ENCODE measurements around the gene SCFD1. TPM values are rescaled to one million over a fixed set of nuclear protein-coding genes. Genes with fewer than 3 reads are reported as not detected.
"Not testable (repeated sequence)": the region's sequence is repeated elsewhere in the genome, so short reads cannot be mapped to it uniquely, and the experiment has no call there.

Gene SCFD1
- total and polyA plus RNA-seq, 4 donors, result 78.3 to 190 (median 98.7) TPM

DNA sequence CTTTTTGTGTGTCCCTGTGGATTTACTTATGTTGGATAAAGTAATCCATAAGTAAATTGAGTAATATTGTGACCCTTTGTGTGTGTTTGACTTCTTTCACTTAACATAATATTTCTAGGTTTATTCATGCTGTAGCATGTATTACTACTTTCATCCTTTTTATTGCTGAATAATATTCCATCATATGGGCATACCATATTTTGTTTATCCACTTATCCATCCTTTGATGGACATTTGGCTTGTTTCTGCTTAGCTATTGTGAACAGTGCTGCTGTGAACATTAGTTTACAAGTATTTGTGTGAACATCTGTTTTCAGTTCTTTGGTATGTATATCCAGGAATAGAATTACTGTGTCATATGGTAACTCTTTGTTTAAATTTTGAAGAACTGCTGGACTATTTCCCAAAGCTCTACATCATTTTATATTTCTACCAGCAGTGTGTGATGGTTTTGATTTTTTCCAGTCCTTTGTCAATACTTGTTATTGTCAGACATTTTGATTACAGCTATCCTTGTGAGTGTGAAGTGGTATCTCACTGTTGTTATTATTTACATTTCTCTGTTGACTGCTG lies 38.0 kb upstream of the SCFD1 start:
- Histone ChIP-seq H3K4me1 (ENCODE audit: control insufficient read depth, insufficient read depth, low read length) (no peaks in the 10 kb centered on the region), H3K27ac (ENCODE audit: low read depth, low read length) (no peak overlapping the region), H3K27me3 (ENCODE audit: control insufficient read depth, insufficient read depth, low read length) (no peaks in the 10 kb centered on the region), H3K9me3 (ENCODE audit: control insufficient read depth, insufficient read depth, low read length) (peaks cover 1% of the 10 kb centered on the region), H3K36me3 (ENCODE audit: control insufficient read depth, insufficient read depth, low read length) (no peaks in the 10 kb centered on the region), H3K4me3 (ENCODE audit: low read depth, low read length) (no peak overlapping the region)
- DNase-seq (ENCODE audit: low read depth in 4 of 6, low spot score in 6 of 6), result no peak

DNA sequence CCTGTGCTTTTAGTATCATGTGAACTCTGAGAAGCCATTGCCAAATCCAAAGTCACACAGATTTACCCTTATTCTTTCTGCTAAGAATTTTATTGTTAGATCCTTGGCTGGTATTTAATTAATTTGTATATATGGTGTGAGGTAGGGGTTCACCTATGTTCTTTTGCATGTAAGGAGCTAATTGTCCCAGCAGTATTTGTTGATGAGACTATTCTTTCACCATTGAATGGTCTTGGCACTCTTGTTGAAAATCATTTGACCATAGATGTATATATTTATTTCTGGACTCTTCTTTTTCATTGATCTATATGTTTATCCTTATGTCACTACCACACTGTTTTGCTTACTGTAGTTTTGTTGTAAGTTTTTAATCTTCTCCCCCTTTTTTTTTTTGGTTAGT lies 36.9 kb upstream of the SCFD1 start:
- no peaks in the 10 kb centered on the region for H3K36me3 ChIP-seq (ENCODE audit: control insufficient read depth, insufficient read depth, low read length)
- H3K27me3 ChIP-seq (ENCODE audit: control insufficient read depth, insufficient read depth, low read length), result no peaks in the 10 kb centered on the region
- DNase-seq (ENCODE audit: low read depth in 4 of 6, low spot score in 6 of 6), result no peak
- no peak overlapping the region for H3K4me3 ChIP-seq (ENCODE audit: low read depth, low read length)
- no peak overlapping the region for H3K27ac ChIP-seq (ENCODE audit: low read depth, low read length)
- H3K9me3 ChIP-seq (ENCODE audit: control insufficient read depth, insufficient read depth, low read length), result peaks cover 1% of the 10 kb centered on the region
- no peaks in the 10 kb centered on the region for H3K4me1 ChIP-seq (ENCODE audit: control insufficient read depth, insufficient read depth, low read length)

DNA sequence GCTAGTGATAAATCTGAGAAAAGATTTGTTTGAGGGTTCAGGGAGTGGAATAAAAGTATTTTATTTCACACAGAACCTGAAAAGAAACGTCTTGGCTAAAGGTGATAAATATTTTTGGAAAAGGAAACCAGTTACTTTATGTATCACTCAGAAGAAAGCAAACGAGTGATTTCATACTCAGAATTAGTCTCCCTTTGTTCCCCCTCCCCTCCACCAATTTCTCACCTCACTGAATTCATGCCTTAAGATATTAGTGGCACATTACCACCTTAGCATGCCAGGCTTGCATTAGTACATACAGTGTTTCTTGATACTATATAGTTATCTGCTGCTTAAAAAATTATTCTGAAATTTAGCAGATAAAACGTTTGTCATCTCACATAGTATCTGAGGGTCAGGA lies 35.0 kb upstream of the SCFD1 start:
- WGBS (ENCODE audit: insufficient coverage), result 100% methylated on average over 1 of the region's 3 CpGs
- Histone ChIP-seq H3K9me3 (ENCODE audit: control insufficient read depth, insufficient read depth, low read length) (peaks cover 1% of the 10 kb centered on the region), H3K27me3 (ENCODE audit: control insufficient read depth, insufficient read depth, low read length) (no peaks in the 10 kb centered on the region), H3K27ac (ENCODE audit: low read depth, low read length) (no peak overlapping the region), H3K36me3 (ENCODE audit: control insufficient read depth, insufficient read depth, low read length) (no peaks in the 10 kb centered on the region), H3K4me3 (ENCODE audit: low read depth, low read length) (no peak overlapping the region), H3K4me1 (ENCODE audit: control insufficient read depth, insufficient read depth, low read length) (no peaks in the 10 kb centered on the region)
- DNase-seq (ENCODE audit: low read depth in 4 of 6, low spot score in 6 of 6), result no peak

- Histone ChIP-seq H3K27me3 (ENCODE audit: control insufficient read depth, insufficient read depth, low read length) (no peaks in the 10 kb centered on the region), H3K9me3 (ENCODE audit: control insufficient read depth, insufficient read depth, low read length) (peaks cover 1% of the 10 kb centered on the region), H3K4me1 (ENCODE audit: control insufficient read depth, insufficient read depth, low read length) (no peaks in the 10 kb centered on the region), H3K4me3 (ENCODE audit: low read depth, low read length) (no peak overlapping the region), H3K27ac (ENCODE audit: low read depth, low read length) (no peak overlapping the region), H3K36me3 (ENCODE audit: control insufficient read depth, insufficient read depth, low read length) (no peaks in the 10 kb centered on the region)
- DNase-seq (ENCODE audit: low read depth in 4 of 6, low spot score in 6 of 6), result no peak
Measured at GRCh38 chr14:30588873-30589272, 33.2 kb upstream of the SCFD1 start.

GRCh38 chr14:30596935-30597334 lies 25.2 kb upstream of the SCFD1 start:
- Histone ChIP-seq H3K4me1 (ENCODE audit: control insufficient read depth, insufficient read depth, low read length) (no peaks in the 10 kb centered on the region), H3K27me3 (ENCODE audit: control insufficient read depth, insufficient read depth, low read length) (no peaks in the 10 kb centered on the region), H3K9me3 (ENCODE audit: control insufficient read depth, insufficient read depth, low read length) (no peaks in the 10 kb centered on the region), H3K36me3 (ENCODE audit: control insufficient read depth, insufficient read depth, low read length) (peaks cover 5% of the 10 kb centered on the region), H3K4me3 (ENCODE audit: low read depth, low read length) (no peak overlapping the region), H3K27ac (ENCODE audit: low read depth, low read length) (no peak overlapping the region)
- no CpG with 5 or more reads among the region's 1 CpG for WGBS (ENCODE audit: insufficient coverage)
- DNase-seq (ENCODE audit: low read depth in 4 of 6, low spot score in 6 of 6), result no peak

DNA sequence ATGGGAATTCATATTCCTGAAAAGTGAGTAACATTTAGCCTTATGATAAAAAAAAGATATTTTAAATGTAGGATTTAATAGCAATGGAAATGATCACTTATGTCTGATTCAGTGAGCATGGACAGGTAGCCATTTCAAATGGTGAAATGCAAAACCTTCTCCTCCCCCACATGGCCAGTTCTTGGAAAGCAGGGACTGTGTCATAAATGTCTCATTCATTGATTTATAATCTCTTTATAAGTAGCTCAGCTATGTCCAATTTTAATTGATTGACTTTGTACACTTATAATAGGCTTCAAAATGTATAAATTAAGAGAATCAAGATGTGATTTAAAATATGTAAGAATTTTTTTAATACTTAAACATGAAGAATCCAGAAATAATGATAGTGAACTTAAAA lies 24.6 kb upstream of the SCFD1 start:
- peaks cover 6% of the 10 kb centered on the region for H3K36me3 ChIP-seq (ENCODE audit: control insufficient read depth, insufficient read depth, low read length)
- no peak overlapping the region for H3K4me3 ChIP-seq (ENCODE audit: low read depth, low read length)
- H3K27ac ChIP-seq (ENCODE audit: low read depth, low read length), result no peak overlapping the region
- H3K27me3 ChIP-seq (ENCODE audit: control insufficient read depth, insufficient read depth, low read length), result no peaks in the 10 kb centered on the region
- no peak for DNase-seq (ENCODE audit: low read depth in 4 of 6, low spot score in 6 of 6)
- no peaks in the 10 kb centered on the region for H3K4me1 ChIP-seq (ENCODE audit: control insufficient read depth, insufficient read depth, low read length)
- no peaks in the 10 kb centered on the region for H3K9me3 ChIP-seq (ENCODE audit: control insufficient read depth, insufficient read depth, low read length)

DNA sequence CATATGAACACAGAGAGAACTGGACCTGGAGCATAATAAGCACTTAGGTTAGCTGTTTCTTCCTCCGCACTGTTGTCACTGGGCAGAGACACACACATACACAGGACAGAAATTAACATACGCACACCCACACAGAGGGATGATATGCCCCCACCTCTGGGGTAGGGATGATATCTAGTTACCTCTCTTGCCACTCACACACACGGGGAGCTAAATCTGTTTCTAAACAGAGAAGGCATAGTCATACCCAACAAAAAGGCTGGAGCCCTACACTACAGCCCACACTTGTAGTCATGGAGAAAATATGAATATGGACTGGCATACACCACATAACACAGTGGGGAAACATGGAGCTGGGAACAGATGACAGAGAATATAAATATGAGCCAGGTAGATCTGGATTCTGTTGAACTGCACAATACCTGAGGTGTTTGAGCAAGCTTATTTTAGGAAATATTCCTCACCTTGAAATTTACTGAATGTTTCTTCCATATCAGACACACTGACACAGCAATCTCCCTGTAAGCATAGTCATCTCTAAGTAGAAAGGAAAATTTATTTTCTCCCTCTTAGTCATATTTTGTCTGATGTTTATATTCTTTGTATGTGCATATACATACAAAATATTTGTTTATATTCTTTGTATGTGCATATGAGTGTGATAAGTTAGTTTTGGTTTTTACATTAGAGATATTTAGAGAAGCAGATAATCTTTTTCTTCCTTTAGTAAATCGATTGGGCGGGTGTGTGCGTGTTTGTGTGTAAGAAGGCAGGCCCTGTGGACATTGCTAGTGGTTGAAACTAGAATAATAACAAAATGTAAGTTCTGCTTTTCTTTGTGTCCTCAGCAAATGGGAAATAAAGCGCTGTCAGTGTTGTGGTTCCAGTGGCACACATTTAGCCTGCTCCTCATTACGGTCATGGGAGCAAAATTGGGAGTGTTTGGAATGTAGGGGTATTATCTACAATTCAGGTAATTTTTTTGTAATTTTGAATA lies 20.9 kb upstream of the SCFD1 start:
- no peaks in the 10 kb centered on the region for H3K4me1 ChIP-seq (ENCODE audit: control insufficient read depth, insufficient read depth, low read length)
- no peaks in the 10 kb centered on the region for H3K27me3 ChIP-seq (ENCODE audit: control insufficient read depth, insufficient read depth, low read length)
- H3K4me3 ChIP-seq (ENCODE audit: low read depth, low read length), result no peak overlapping the region
- peaks cover 17% of the 10 kb centered on the region for H3K36me3 ChIP-seq (ENCODE audit: control insufficient read depth, insufficient read depth, low read length)
- no peak for DNase-seq (ENCODE audit: low read depth in 4 of 6, low spot score in 6 of 6)
- H3K27ac ChIP-seq (ENCODE audit: low read depth, low read length), result no peak overlapping the region
- H3K9me3 ChIP-seq (ENCODE audit: control insufficient read depth, insufficient read depth, low read length), result no peaks in the 10 kb centered on the region
- 86% methylated on average over 2 of the region's 8 CpGs for WGBS (ENCODE audit: insufficient coverage)

DNA sequence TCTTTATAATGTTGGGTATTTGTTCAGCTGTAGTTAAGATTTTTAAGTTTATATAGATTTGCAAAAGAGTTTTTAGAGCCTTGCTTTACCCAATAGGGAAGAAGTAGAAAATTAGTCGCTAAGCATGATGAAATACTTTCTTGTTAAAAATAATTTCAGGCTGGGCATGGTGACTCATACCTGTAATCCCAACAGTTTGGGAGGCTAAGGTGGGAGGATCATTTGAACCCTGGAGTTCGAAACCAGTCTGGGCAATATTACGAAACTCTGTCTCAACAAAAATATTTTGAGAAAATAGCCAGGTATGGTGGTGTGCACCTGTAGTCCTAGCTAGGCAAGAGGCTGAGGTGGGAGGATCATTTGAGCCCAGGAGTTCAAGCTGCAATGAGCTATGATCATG lies 18.7 kb upstream of the SCFD1 start:
- Histone ChIP-seq H3K27me3 (ENCODE audit: control insufficient read depth, insufficient read depth, low read length) (no peaks in the 10 kb centered on the region), H3K4me3 (ENCODE audit: low read depth, low read length) (no peak overlapping the region), H3K9me3 (ENCODE audit: control insufficient read depth, insufficient read depth, low read length) (no peaks in the 10 kb centered on the region), H3K36me3 (ENCODE audit: control insufficient read depth, insufficient read depth, low read length) (peaks cover 12% of the 10 kb centered on the region), H3K4me1 (ENCODE audit: control insufficient read depth, insufficient read depth, low read length) (no peaks in the 10 kb centered on the region), H3K27ac (ENCODE audit: low read depth, low read length) (no peak overlapping the region)
- WGBS (ENCODE audit: insufficient coverage), result 100% methylated on average over 1 of the region's 3 CpGs
- no peak for DNase-seq (ENCODE audit: low read depth in 4 of 6, low spot score in 6 of 6)

DNA sequence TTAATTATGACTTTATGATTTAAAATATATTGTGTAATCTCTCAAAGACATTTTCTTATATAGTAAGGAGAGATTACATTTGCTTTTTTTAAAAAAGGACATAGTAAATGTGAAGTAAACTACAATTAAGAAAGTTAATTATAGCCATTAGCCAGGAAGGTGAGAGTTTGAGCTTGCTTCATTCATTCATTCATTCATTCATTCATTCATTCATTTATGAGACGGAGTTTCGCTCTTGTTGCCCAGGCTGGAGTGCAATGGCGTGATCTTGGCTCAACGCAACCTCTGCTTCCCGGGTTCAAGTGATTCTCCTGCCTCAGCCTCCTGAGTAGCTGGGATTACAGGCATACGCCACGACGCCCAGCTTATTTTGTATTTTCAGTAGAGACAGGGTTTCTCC lies 17.4 kb upstream of the SCFD1 start:
- 99% methylated on average over 8 of the region's 8 CpGs for WGBS (ENCODE audit: insufficient coverage)
- H3K4me1 ChIP-seq (ENCODE audit: control insufficient read depth, insufficient read depth, low read length); H3K9me3 ChIP-seq (ENCODE audit: control insufficient read depth, insufficient read depth, low read length); H3K27ac ChIP-seq (ENCODE audit: low read depth, low read length); H3K27me3 ChIP-seq (ENCODE audit: control insufficient read depth, insufficient read depth, low read length); DNase-seq (ENCODE audit: low read depth in 4 of 6, low spot score in 6 of 6); H3K4me3 ChIP-seq (ENCODE audit: low read depth, low read length): not testable (repeated sequence)
- H3K36me3 ChIP-seq (ENCODE audit: control insufficient read depth, insufficient read depth, low read length), result peaks cover 12% of the 10 kb centered on the region

- WGBS (ENCODE audit: insufficient coverage), result no CpG with 5 or more reads among the region's 1 CpG
- no peaks in the 10 kb centered on the region for H3K27me3 ChIP-seq (ENCODE audit: control insufficient read depth, insufficient read depth, low read length)
Measured at GRCh38 chr14:30607156-30607780, 14.9 kb upstream of the SCFD1 start.

More at GRCh38 chr14:30607156-30607780, 14.9 kb upstream of the SCFD1 start:
- Histone ChIP-seq H3K4me1 (ENCODE audit: control insufficient read depth, insufficient read depth, low read length) (no peaks in the 10 kb centered on the region), H3K27ac (ENCODE audit: low read depth, low read length) (no peak overlapping the region), H3K36me3 (ENCODE audit: control insufficient read depth, insufficient read depth, low read length) (peaks cover 15% of the 10 kb centered on the region), H3K9me3 (ENCODE audit: control insufficient read depth, insufficient read depth, low read length) (no peaks in the 10 kb centered on the region), H3K4me3 (ENCODE audit: low read depth, low read length) (no peak overlapping the region)
- no peak for DNase-seq (ENCODE audit: low read depth in 4 of 6, low spot score in 6 of 6)
